HL-60 (cell line): Measurements from ENCODE around the gene ATRIP.

ENCODE experiments used
- CTCF ChIP-seq: IDR thresholded peaks from one replicate; pipeline ENCODE4 v1.5.1; 2011; ENCODE audit warnings: low read length, control low read depth, inconsistent platforms; ENCODE audit not compliant: insufficient read depth
- GABPA ChIP-seq: IDR thresholded peaks from 2 replicates; pipeline ENCODE4 v1.6.1; 2012; ENCODE audit warnings: low read depth
- POLR2AphosphoS5 ChIP-seq: IDR thresholded peaks from 2 replicates; pipeline ENCODE4 v1.6.1; 2012; ENCODE audit warnings: low read depth
- REST ChIP-seq: IDR thresholded peaks from 2 replicates; pipeline ENCODE4 v1.6.1; 2012; ENCODE audit warnings: low read depth; ENCODE audit not compliant: insufficient replicate concordance
- SPI1 ChIP-seq: IDR thresholded peaks from 2 replicates; pipeline ENCODE4 v1.6.1; 2012; ENCODE audit warnings: low read depth, mild to moderate bottlenecking, borderline replicate concordance

- TF ChIP-seq CTCF (no peak), POLR2AphosphoS5 (no peak), REST (no peak), GABPA (no peak), SPI1 (no peak)
Observed at GRCh38 chr3:48459331-48459730, 12.8 kb downstream of the ATRIP start.
